GM06990 (cell line): ENCODE measurements around the gene USP5.

Source experiments
- DNase-seq: peaks from one replicate; pipeline ENCODE4 v3.0.0-alpha.2; 2011; ENCODE audit not compliant: insufficient read length; ENCODE audit errors: extremely low read depth
- H3K27me3 ChIP-seq: replicated peaks from 2 replicates; pipeline ENCODE4 v1.6.0; 2011; ENCODE audit warnings: low read length; ENCODE audit not compliant: control insufficient read depth, insufficient read depth
- H3K36me3 ChIP-seq: 2 replicates; pipeline ENCODE4 v1.5.1; 2011; ENCODE audit warnings: low read length; ENCODE audit not compliant: control insufficient read depth, insufficient read depth
- H3K4me3 ChIP-seq: replicated peaks from 2 replicates; pipeline ENCODE4 v1.5.1; 2011; ENCODE audit warnings: low read depth, mild to moderate bottlenecking, control low read depth, low read length
- TF ChIP-seq, protein P1 (sequence below): IDR thresholded peaks from 2 replicates; pipeline ENCODE4 v1.5.1; 2011; ENCODE audit warnings: low read length, control low read depth, mild to moderate bottlenecking, inconsistent platforms; ENCODE audit not compliant: insufficient read depth, poor library complexity, severe bottlenecking

The USP5 gene

DNA sequence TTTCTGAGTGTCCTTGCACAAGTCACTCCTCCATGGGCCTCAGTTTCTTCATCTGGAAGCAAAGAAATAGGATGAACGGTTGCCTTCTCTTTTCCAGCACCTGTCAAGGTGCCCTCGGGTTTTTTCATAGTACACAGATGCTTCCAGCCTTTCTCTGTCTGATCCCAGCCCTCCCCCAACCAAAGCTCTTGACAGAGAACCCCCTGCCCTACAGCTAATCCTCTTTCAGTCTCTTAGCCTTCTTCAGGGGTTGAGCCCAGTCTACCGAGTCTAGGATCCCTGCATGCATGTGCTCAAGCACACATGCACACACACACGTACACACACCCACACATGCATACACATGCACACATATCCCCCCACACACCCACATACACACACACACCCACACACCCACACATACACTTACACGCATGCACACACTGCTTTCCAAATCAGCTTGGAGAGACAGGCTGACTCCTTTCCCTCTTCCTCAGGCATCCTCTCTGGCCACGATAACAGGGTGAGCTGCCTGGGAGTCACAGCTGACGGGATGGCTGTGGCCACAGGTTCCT, 5.6 kb upstream of the USP5 start:
- Histone ChIP-seq H3K36me3 (peaks cover 7% of the 10 kb centered on the region), H3K4me3 (no peak overlapping the region), H3K27me3 (no peaks in the 10 kb centered on the region)
- DNase-seq: no peak
- TF ChIP-seq, protein P1, sequence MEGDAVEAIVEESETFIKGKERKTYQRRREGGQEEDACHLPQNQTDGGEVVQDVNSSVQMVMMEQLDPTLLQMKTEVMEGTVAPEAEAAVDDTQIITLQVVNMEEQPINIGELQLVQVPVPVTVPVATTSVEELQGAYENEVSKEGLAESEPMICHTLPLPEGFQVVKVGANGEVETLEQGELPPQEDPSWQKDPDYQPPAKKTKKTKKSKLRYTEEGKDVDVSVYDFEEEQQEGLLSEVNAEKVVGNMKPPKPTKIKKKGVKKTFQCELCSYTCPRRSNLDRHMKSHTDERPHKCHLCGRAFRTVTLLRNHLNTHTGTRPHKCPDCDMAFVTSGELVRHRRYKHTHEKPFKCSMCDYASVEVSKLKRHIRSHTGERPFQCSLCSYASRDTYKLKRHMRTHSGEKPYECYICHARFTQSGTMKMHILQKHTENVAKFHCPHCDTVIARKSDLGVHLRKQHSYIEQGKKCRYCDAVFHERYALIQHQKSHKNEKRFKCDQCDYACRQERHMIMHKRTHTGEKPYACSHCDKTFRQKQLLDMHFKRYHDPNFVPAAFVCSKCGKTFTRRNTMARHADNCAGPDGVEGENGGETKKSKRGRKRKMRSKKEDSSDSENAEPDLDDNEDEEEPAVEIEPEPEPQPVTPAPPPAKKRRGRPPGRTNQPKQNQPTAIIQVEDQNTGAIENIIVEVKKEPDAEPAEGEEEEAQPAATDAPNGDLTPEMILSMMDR: no peak

GRCh38 chr12:6847676-6848075, 4.3 kb upstream of the USP5 start:
- peaks cover 7% of the 10 kb centered on the region for H3K36me3 ChIP-seq
- H3K4me3 ChIP-seq: no peak overlapping the region
- no peak for DNase-seq
- H3K27me3 ChIP-seq: no peaks in the 10 kb centered on the region
- TF ChIP-seq, protein P1: no peak

DNA sequence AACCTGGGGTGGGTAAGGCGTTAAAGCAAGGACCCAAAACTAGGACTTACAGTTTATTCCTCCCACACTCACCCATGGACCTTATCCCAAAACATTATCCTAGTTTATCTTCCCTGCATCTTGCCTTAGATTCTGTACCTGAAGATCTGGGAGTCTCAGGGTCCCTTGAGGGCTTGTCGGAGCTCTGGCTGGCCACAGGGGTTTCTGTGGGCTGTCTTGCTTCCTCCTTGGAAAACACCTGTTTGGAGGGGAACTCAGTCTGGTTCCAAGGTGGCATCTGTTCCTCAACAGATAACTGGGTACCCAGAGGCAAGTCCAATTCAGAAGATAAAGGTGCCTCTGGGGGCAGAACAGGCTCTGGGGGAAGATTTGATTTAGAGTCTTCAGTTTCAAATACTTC, 2.5 kb upstream of the USP5 start:
- DNase-seq: no peak
- Histone ChIP-seq H3K36me3 (peaks cover 7% of the 10 kb centered on the region), H3K4me3 (peak overlapping the region; percentile 95), H3K27me3 (no peaks in the 10 kb centered on the region)
- TF ChIP-seq, protein P1: no peak

DNA sequence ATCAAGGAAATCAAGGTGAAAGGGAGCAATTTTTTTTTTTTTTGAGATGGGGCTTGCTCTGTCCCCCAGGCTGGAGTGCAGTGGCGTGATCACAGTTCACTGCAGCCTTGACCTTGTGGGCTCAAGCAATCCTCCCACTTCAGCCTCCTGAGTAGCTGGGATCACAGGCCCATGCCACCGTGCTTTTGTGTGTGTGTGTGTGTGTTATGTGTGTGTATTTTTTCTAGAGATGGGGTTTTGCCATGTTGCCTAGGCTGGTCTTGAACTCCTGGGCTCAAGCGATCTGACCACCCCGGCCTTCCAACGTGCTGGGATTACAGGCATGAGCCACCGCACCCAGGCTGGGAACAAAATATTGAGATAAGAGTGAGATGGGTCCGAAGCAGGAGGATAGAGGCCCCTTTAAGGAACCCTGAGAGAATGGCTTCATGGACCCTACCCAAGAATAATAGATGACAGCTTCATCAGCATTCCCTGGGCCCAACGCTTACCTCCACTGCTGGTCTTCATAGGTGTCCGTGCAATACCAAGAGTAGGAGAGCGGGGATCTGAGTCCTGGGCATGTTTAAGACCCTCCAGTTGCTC, 1.9 kb upstream of the USP5 start:
- Histone ChIP-seq H3K27me3 (no peaks in the 10 kb centered on the region), H3K4me3 (peak overlapping the region; percentile 95), H3K36me3 (peaks cover 7% of the 10 kb centered on the region)
- TF ChIP-seq, protein P1: no peak
- DNase-seq: no peak

DNA sequence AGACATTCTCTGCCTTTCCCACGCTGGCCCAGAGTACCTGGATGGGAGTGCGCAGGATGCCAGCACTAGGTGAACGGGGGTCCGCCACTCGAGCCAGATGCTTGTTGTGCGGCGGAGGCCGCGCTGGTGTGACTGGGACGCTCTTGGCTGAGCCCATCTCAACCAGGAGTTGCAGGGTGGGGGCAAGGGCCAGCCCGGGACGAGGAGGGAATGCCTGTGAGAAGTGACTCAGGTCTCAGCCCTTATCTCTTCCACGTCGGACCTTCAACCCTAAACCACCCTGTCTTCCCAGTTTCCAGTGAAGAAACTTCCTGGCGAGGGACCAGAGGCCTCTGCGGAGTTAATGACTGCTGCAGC, 1.2 kb upstream of the USP5 start:
- TF ChIP-seq, protein P1: no peak
- H3K4me3 ChIP-seq: peak overlapping the region; percentile 95
- DNase-seq: no peak
- peaks cover 12% of the 10 kb centered on the region for H3K36me3 ChIP-seq
- no peaks in the 10 kb centered on the region for H3K27me3 ChIP-seq
